Measurements from ENCODE around the gene PLTP. TPM values are rescaled to one million over a fixed set of nuclear protein-coding genes. Genes with fewer than 3 reads are reported as not detected.
"Not testable (repeated sequence)": the region's sequence is repeated elsewhere in the genome, so short reads cannot be mapped to it uniquely, and the experiment has no call there.

The PLTP gene
- total RNA-seq (2014; rRNA removed), result 7.2 and 10.3 TPM in 2 replicates
- 8.0 TPM for polyA plus RNA-seq (2012)

GRCh38 chr20:45911486-45912343, at the start of gene PLTP:
TSS of gene PLTP (minus strand) at chr20:45912155. CDS start at chr20:45911452, 703 bp downstream.
- DNase-seq (ENCODE audit: low read depth), result peak; percentile 32

- DNase-seq (ENCODE audit: low read depth), result no peak
These were observed 48.1 kb upstream of the PLTP start for GRCh38 chr20:45959956-45960630.

- no peak for DNase-seq (ENCODE audit: low read depth)
These were observed 47.2 kb upstream of the PLTP start for GRCh38 chr20:45959126-45959525.

GRCh38 chr20:45958593-45958992, 46.6 kb upstream of the PLTP start:
- no peak for DNase-seq (ENCODE audit: low read depth)

GRCh38 chr20:45957021-45957941, 45.3 kb upstream of the PLTP start:
- no peak for DNase-seq (ENCODE audit: low read depth)

- DNase-seq (ENCODE audit: low read depth), result not testable (repeated sequence)
These were observed 44.4 kb upstream of the PLTP start for GRCh38 chr20:45956326-45956725.

- DNase-seq (ENCODE audit: low read depth), result no peak
These were observed 41.7 kb upstream of the PLTP start for GRCh38 chr20:45953672-45954071.

GRCh38 chr20:45952861-45953260, 40.9 kb upstream of the PLTP start:
- DNase-seq (ENCODE audit: low read depth), result no peak

GRCh38 chr20:45951925-45952834, 40.2 kb upstream of the PLTP start:
- peak; percentile 43 for DNase-seq (ENCODE audit: low read depth)

- DNase-seq (ENCODE audit: low read depth), result no peak
These were observed 38.3 kb upstream of the PLTP start for GRCh38 chr20:45950330-45950646.

GRCh38 chr20:45949542-45950329, 37.8 kb upstream of the PLTP start:
- DNase-seq (ENCODE audit: low read depth), result no peak

- peak; percentile 51 for DNase-seq (ENCODE audit: low read depth)
These were observed 37.0 kb upstream of the PLTP start for GRCh38 chr20:45948742-45949541.

GRCh38 chr20:45948261-45948733, 36.3 kb upstream of the PLTP start:
- DNase-seq (ENCODE audit: low read depth), result no peak

GRCh38 chr20:45947110-45947866, 35.3 kb upstream of the PLTP start:
- DNase-seq (ENCODE audit: low read depth), result no peak

- peak; percentile 87 for DNase-seq (ENCODE audit: low read depth)
These were observed 34.4 kb upstream of the PLTP start for GRCh38 chr20:45946149-45946970.

GRCh38 chr20:45945678-45946148, 33.8 kb upstream of the PLTP start:
- DNase-seq (ENCODE audit: low read depth), result peak; percentile 35

Data from LHCN-M2 (cell line).